OCI-LY3 (cell line): ENCODE data around the gene KISS1.

ENCODE experiments used
- EZH2phosphoT487 ChIP-seq: fragments of 200-600 bp; shearing (Covaris generic); IDR thresholded peaks from 2 replicates; pipeline ENCODE4 v1.6.1; 2018; ENCODE audit warnings: antibody characterized with exemption, mixed run types, low read depth
- TF ChIP-seq, protein P1 (sequence below): fragments of 200-600, 300-600 bp; sonication (generic); IDR thresholded peaks from 2 replicates; pipeline ENCODE4 v1.5.1; 2014; ENCODE audit warnings: antibody characterized with exemption, low read length, low read depth

DNA sequence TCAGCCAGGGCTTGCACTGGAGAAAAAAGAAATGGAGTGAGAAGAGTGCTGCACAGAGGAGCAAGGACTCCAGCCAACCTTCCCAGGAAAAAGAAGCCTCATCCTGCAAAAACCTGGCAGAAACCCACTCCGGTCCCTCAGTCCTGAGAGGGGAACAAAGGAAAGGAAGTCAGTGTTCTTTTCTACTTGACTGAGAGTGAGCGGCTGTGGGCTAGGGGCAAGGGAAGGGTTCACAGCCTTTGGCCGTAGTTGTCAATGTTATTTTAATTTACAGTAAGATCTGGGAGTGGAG is 26.4 kb upstream of the KISS1 start:
- TF ChIP-seq, protein P1, sequence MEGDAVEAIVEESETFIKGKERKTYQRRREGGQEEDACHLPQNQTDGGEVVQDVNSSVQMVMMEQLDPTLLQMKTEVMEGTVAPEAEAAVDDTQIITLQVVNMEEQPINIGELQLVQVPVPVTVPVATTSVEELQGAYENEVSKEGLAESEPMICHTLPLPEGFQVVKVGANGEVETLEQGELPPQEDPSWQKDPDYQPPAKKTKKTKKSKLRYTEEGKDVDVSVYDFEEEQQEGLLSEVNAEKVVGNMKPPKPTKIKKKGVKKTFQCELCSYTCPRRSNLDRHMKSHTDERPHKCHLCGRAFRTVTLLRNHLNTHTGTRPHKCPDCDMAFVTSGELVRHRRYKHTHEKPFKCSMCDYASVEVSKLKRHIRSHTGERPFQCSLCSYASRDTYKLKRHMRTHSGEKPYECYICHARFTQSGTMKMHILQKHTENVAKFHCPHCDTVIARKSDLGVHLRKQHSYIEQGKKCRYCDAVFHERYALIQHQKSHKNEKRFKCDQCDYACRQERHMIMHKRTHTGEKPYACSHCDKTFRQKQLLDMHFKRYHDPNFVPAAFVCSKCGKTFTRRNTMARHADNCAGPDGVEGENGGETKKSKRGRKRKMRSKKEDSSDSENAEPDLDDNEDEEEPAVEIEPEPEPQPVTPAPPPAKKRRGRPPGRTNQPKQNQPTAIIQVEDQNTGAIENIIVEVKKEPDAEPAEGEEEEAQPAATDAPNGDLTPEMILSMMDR = no peak
- TF ChIP-seq EZH2phosphoT487 = no peak
